GM15510 (cell line): ENCODE data around the gene MTA2.
A peak's percentile ranks its signal among the peaks of the same experiment; 100 is the strongest.

Experiments
- POLR2A ChIP-seq: IDR thresholded peaks from 3 replicates; pipeline ENCODE4 v1.6.1; 2011; ENCODE audit warnings: borderline replicate concordance; ENCODE audit not compliant: insufficient read length; ENCODE audit errors: extremely low read depth

The MTA2 gene

GRCh38 chr11:62578541-62578940, 23.1 kb downstream of the MTA2 start:
- TF ChIP-seq POLR2A: no peak

GRCh38 chr11:62577046-62577714, 24.5 kb downstream of the MTA2 start:
- TF ChIP-seq POLR2A: no peak

- no peak for TF ChIP-seq POLR2A
Observed at GRCh38 chr11:62575837-62576236, 25.8 kb downstream of the MTA2 start.

- no peak for TF ChIP-seq POLR2A
Observed at GRCh38 chr11:62575156-62575555, 26.5 kb downstream of the MTA2 start.

GRCh38 chr11:62574363-62575071, 27.1 kb downstream of the MTA2 start:
- no peak for TF ChIP-seq POLR2A

GRCh38 chr11:62573592-62574362, 27.9 kb downstream of the MTA2 start, which contains the start of gene EEF1G:
TSS of gene EEF1G (minus strand) at chr11:62573891. CDS start at chr11:62573842, 49 bp downstream.
- peak; percentile 85 for TF ChIP-seq POLR2A

- no peak for TF ChIP-seq POLR2A
Observed at GRCh38 chr11:62573006-62573591, 28.6 kb downstream of the MTA2 start.

GRCh38 chr11:62572431-62572830, 29.2 kb downstream of the MTA2 start:
- TF ChIP-seq POLR2A: no peak

- TF ChIP-seq POLR2A: no peak
Observed at GRCh38 chr11:62569611-62570010, 32.1 kb downstream of the MTA2 start.

GRCh38 chr11:62567018-62567633, 34.5 kb downstream of the MTA2 start:
- no peak for TF ChIP-seq POLR2A

- TF ChIP-seq POLR2A: no peak
Observed at GRCh38 chr11:62566247-62566646, 35.4 kb downstream of the MTA2 start.

- TF ChIP-seq POLR2A: no peak
Observed at GRCh38 chr11:62565100-62565802, 36.4 kb downstream of the MTA2 start.

- TF ChIP-seq POLR2A: no peak
Observed at GRCh38 chr11:62560566-62561103, 41.0 kb downstream of the MTA2 start.

GRCh38 chr11:62559204-62559603, 42.5 kb downstream of the MTA2 start:
- TF ChIP-seq POLR2A: no peak
